Caki2 (cell line): ENCODE data around the gene LAD1. TPM values are rescaled to one million over a fixed set of nuclear protein-coding genes. Genes with fewer than 3 reads are reported as not detected.

Experiments used
- DNase-seq: peaks from one replicate; pipeline ENCODE4 v3.0.0-alpha.2; 2015; ENCODE audit warnings: low read depth
- in situ Hi-C: cut with HindIII; loops from 2 replicates; pipeline ENCODE4 v1.10.0; 2016; ENCODE audit warnings: low sequenced_read_pairs, low pct_unique_long_range_greater_than_20kb, mixed read lengths
- total RNA-seq: library from RNA; depleted of rRNA; stranded (reverse); fragments of >200 nt; shearing (Covaris generic); gene quantifications from 2 replicates; pipeline ENCODE4 v1.2.3, GENCODE V29; 2014; ENCODE audit warnings: low replicate concordance

LAD1 gene
- total RNA-seq, 1 experiment from 2014 or later: not detected

- in situ Hi-C loops: no loop called here
- no peak for DNase-seq
Measured at GRCh38 chr1:201358596-201358995, 40.5 kb downstream of the LAD1 start.

- in situ Hi-C loops: no loop called here
Measured at GRCh38 chr1:201357636-201358348, 41.3 kb downstream of the LAD1 start.

GRCh38 chr1:201357211-201357610, 41.9 kb downstream of the LAD1 start:
- DNase-seq: no peak
- in situ Hi-C loops: no loop called here

More at GRCh38 chr1:201357636-201358348, 41.3 kb downstream of the LAD1 start:
- DNase-seq: no peak

GRCh38 chr1:201356701-201357100, 42.4 kb downstream of the LAD1 start:
- no peak for DNase-seq

GRCh38 chr1:201356236-201356635, 42.9 kb downstream of the LAD1 start:
- no peak for DNase-seq
- in situ Hi-C loops: no loop called here

More at GRCh38 chr1:201356701-201357100, 42.4 kb downstream of the LAD1 start:
- in situ Hi-C loops: no loop called here

GRCh38 chr1:201355471-201355870, 43.7 kb downstream of the LAD1 start:
- in situ Hi-C loops: no loop called here
- DNase-seq: no peak

- DNase-seq: no peak
- in situ Hi-C loops: no loop called here
Measured at GRCh38 chr1:201354901-201355295, 44.2 kb downstream of the LAD1 start.

GRCh38 chr1:201354151-201354900, 44.8 kb downstream of the LAD1 start:
- DNase-seq: no peak
- in situ Hi-C loops: no loop called here

GRCh38 chr1:201353186-201353940, 45.8 kb downstream of the LAD1 start:
- in situ Hi-C loops: no loop called here
- no peak for DNase-seq

GRCh38 chr1:201351617-201352016, 47.5 kb downstream of the LAD1 start:
- in situ Hi-C loops: no loop called here
- no peak for DNase-seq

GRCh38 chr1:201350884-201351283, 48.2 kb downstream of the LAD1 start:
- DNase-seq: no peak
- in situ Hi-C loops: no loop called here

- DNase-seq: no peak
- in situ Hi-C loops: no loop called here
Measured at GRCh38 chr1:201350361-201350725, 48.8 kb downstream of the LAD1 start.

- DNase-seq: no peak
- in situ Hi-C loops: no loop called here
Measured at GRCh38 chr1:201349092-201349491, 50.0 kb downstream of the LAD1 start.

GRCh38 chr1:201348211-201348566, 50.9 kb downstream of the LAD1 start:
- in situ Hi-C loops: no loop called here
- peak; percentile 24 for DNase-seq

GRCh38 chr1:201347498-201348210, 51.5 kb downstream of the LAD1 start:
- in situ Hi-C loops: no loop called here
- no peak for DNase-seq

- DNase-seq: no peak
- in situ Hi-C loops: no loop called here
Measured at GRCh38 chr1:201346987-201347386, 52.1 kb downstream of the LAD1 start.

- peak; percentile 41 for DNase-seq
- in situ Hi-C loops: no loop called here
Measured at GRCh38 chr1:201346337-201346939, 52.7 kb downstream of the LAD1 start.

- no peak for DNase-seq
- in situ Hi-C loops: no loop called here
Measured at GRCh38 chr1:201345081-201345355, 54.1 kb downstream of the LAD1 start.
